B cell (primary cell): Measurements from ENCODE around the gene ZSCAN30. TPM values are rescaled to one million over a fixed set of nuclear protein-coding genes. Genes with fewer than 3 reads are reported as not detected.

Source experiments
- ATAC-seq: fragments of 200-7000 bp; cut with Tn5 transposase; one replicate; pipeline ENCODE4 v1.10.0; 2021; ENCODE audit warnings: low read depth, mild to moderate bottlenecking, moderate number of reproducible peaks, moderate library complexity
- CTCF ChIA-PET: fragments of 350-600 bp; sonication (Branson Sonifier 250); formaldehyde crosslinking; loops from one replicate; lab custom pipeline; 2021; ENCODE audit warnings: antibody characterized with exemption, inconsistent platforms; lab: Charles Lee
- POLR2A ChIA-PET: fragments of 350-600 bp; sonication (Branson Sonifier 250); formaldehyde crosslinking; loops from one replicate; lab custom pipeline; 2021; ENCODE audit warnings: antibody characterized with exemption; lab: Charles Lee
- DNase-seq: peaks from one replicate; pipeline ENCODE4 v3.0.0; 2013
- H2AFZ ChIP-seq: 2 replicates; pipeline ENCODE4 v1.6.1; 2012; ENCODE audit warnings: mild to moderate bottlenecking, low read depth, low read length; ENCODE audit not compliant: insufficient read depth, poor library complexity, severe bottlenecking
- H3K27ac ChIP-seq, 2 donors: 1 replicate in 1 of 2; 2 replicates in 1 of 2; pipeline ENCODE4 v1.5.1; 2012 to 2013; ENCODE audit warnings: low read length in 2 of 2, mild to moderate bottlenecking in 2 of 2, moderate library complexity in 1 of 2
- H3K27me3 ChIP-seq, 4 experiments: fragments of 200-600 bp in 1 of 4; sonication (generic) in 1 of 4; replicated peaks in 1 of 4; 1 replicate in 2 of 4; 2 replicates in 2 of 4; pipeline versions ENCODE4 v1.6.1 to v1.7.0; 2013 to 2016; ENCODE audit warnings: low read length in 3 of 4, mild to moderate bottlenecking in 2 of 4, mixed read lengths in 1 of 4, moderate library complexity in 1 of 4; ENCODE audit not compliant: insufficient read depth in 4 of 4, control insufficient read depth in 3 of 4; ENCODE audit errors: control extremely low read depth in 1 of 4
- H3K36me3 ChIP-seq, 2 experiments: replicated peaks in 1 of 2; 1 replicate in 1 of 2; 2 replicates in 1 of 2; pipeline versions ENCODE4 v1.6.1 to v1.7.1; 2013; ENCODE audit warnings: low read length in 1 of 2; ENCODE audit not compliant: insufficient read depth in 2 of 2, control insufficient read depth in 1 of 2; ENCODE audit errors: control extremely low read depth in 1 of 2, extremely low read depth in 1 of 2
- H3K4me1 ChIP-seq, 2 donors: fragments of 200-600 bp in 1 of 2; sonication (generic) in 1 of 2; 1 replicate in 1 of 2; 2 replicates in 1 of 2; pipeline versions ENCODE4 v1.5.1 to v1.6.1; 2013 to 2017; ENCODE audit warnings: low read length in 2 of 2; ENCODE audit not compliant: control insufficient read depth in 2 of 2, insufficient read depth in 2 of 2
- H3K4me2 ChIP-seq: replicated peaks from 2 replicates; pipeline ENCODE3; 2012; ENCODE audit warnings: mild to moderate bottlenecking, low read depth, low read length; ENCODE audit not compliant: poor library complexity, severe bottlenecking
- H3K4me3 ChIP-seq, 5 experiments: fragments of 200-600 bp in 1 of 5; sonication (generic) in 1 of 5; 1 replicate in 3 of 5; 2 replicates in 2 of 5; pipeline versions ENCODE4 v1.5.1 to v1.7.0; 2011 to 2016; ENCODE audit warnings: low read length in 4 of 5, mild to moderate bottlenecking in 4 of 5, low read depth in 2 of 5, control low read depth in 1 of 5, moderate library complexity in 1 of 5; ENCODE audit not compliant: insufficient read depth in 1 of 5; ENCODE audit errors: control extremely low read depth in 1 of 5, extremely low read depth in 1 of 5
- H3K79me2 ChIP-seq: fragments of 200-600 bp; sonication (generic); one replicate; pipeline ENCODE4 v1.6.0; 2016; ENCODE audit warnings: low read length; ENCODE audit not compliant: control insufficient read depth, insufficient read depth
- H3K9ac ChIP-seq: fragments of 200-600 bp; sonication (generic); 2 replicates; pipeline ENCODE4 v1.6.1; 2017; ENCODE audit warnings: mild to moderate bottlenecking, low read length, moderate library complexity
- H3K9me3 ChIP-seq, 3 donors: one replicate each; pipeline versions ENCODE4 v1.6.1 to v1.7.1; 2013; ENCODE audit warnings: low read length in 2 of 3; ENCODE audit not compliant: control insufficient read depth in 2 of 3, insufficient read depth in 1 of 3; ENCODE audit errors: control extremely low read depth in 1 of 3
- H4K20me1 ChIP-seq: 2 replicates; pipeline ENCODE4 v1.6.0; 2012; ENCODE audit warnings: mild to moderate bottlenecking, low read length; ENCODE audit not compliant: insufficient read depth, control insufficient read depth, poor library complexity, severe bottlenecking
- H3K27ac Mint-ChIP-seq: one replicate; pipeline ENCODE4 v1.8.0; 2021; ENCODE audit warnings: mixed read lengths
- H3K27me3 Mint-ChIP-seq: one replicate; pipeline ENCODE4 v1.8.0; 2021; ENCODE audit warnings: mixed read lengths
- H3K4me1 Mint-ChIP-seq: one replicate; pipeline ENCODE4 v1.8.0; 2021; ENCODE audit warnings: mixed read lengths
- H3K4me3 Mint-ChIP-seq: one replicate; pipeline ENCODE4 v1.8.0; 2021; ENCODE audit warnings: mixed read lengths
- H3K9me3 Mint-ChIP-seq: one replicate; pipeline ENCODE4 v1.8.0; 2022; ENCODE audit warnings: mixed read lengths; ENCODE audit not compliant: insufficient read depth
- CTCF ChIP-seq: fragments of 200-600 bp; IDR thresholded peaks from one replicate; pipeline ENCODE4 v1.8.0; 2022; ENCODE audit warnings: antibody characterized with exemption, mild to moderate bottlenecking
- EZH2 ChIP-seq: IDR thresholded peaks from 2 replicates; pipeline ENCODE4 v1.6.1; 2012; ENCODE audit warnings: borderline replicate concordance, low read depth, mild to moderate bottlenecking, moderate library complexity, low read length; ENCODE audit not compliant: insufficient read depth, poor library complexity, severe bottlenecking
- WGBS: methylation state at CpG from one replicate; pipeline ENCODE4 v1.1.5; 2013; ENCODE audit warnings: missing lambda C conversion rate; ENCODE audit not compliant: insufficient coverage; 5-methylcytosine and 5-hydroxymethylcytosine counted together
- intact Hi-C: fragments of 100-400 bp; cut with micrococcal nuclease; formaldehyde crosslinking; loops from one replicate; pipeline ENCODE4 v1.10.0; 2022
- polyA plus RNA-seq: library from polyadenylated mRNA; depleted of rRNA; stranded (reverse); fragments of >200 nt; gene quantifications from 2 replicates; pipeline ENCODE4 v1.2.3, GENCODE V29; 2012
- total RNA-seq, 2 donors: library from RNA; stranded (reverse); fragments of 120-200 nt in 1 of 2; gene quantifications; 1 replicate in 1 of 2; 2 replicates in 1 of 2; pipeline versions ENCODE4 v1.2.3 to v1.2.4, GENCODE V29; 2013 to 2022

The ZSCAN30 gene
- total and polyA plus RNA-seq, 2 donors (not counting 1 experiment from before 2014, with no cell fraction given) = 11.0 to 37.3 TPM

- no CpG with 5 or more reads among the region's 2 CpGs for WGBS
- H3K4me3 ChIP-seq = no peak overlapping the region
- TF ChIP-seq EZH2 = no peak
- no peak for TF ChIP-seq CTCF
These were observed 84.8 kb downstream of the ZSCAN30 start for GRCh38 chr18:35205199-35205712.

GRCh38 chr18:35203067-35203466 is 87.0 kb downstream of the ZSCAN30 start:
- ChIA-PET CTCF (interaction anchor here (0.6 to 1.0 kb wide), 2 partner anchors 28 to 59 kb away, joined by 3 to 4 read pairs; no protein-coding TSS in a partner anchor), POLR2A (no interaction called here)
- intact Hi-C loops = no loop called here
- DNase-seq (no peak), ATAC-seq (no peak)
- no peaks in the 10 kb centered on the region for H3K4me1 ChIP-seq
- WGBS = 40% methylated on average over 1 of the region's 3 CpGs
- Mint-ChIP-seq H3K4me3 (no peak overlapping the region), H3K9me3 (peaks cover 7% of the 10 kb centered on the region), H3K27ac (no peak overlapping the region), H3K4me1 (no peaks in the 10 kb centered on the region), H3K27me3 (peaks cover 14% of the 10 kb centered on the region)
- TF ChIP-seq CTCF (no peak), EZH2 (no peak)
- H3K79me2 ChIP-seq = no peaks in the 10 kb centered on the region
- no peaks in the 10 kb centered on the region for H4K20me1 ChIP-seq
- H3K27me3 ChIP-seq = no peaks in the 10 kb centered on the region
- H3K36me3 ChIP-seq = no peaks in the 10 kb centered on the region
- no peak overlapping the region for H3K4me3 ChIP-seq
- peaks cover 0 to 3% (median 2%) of the 10 kb centered on the region in 3 donors for H3K9me3 ChIP-seq
- H3K4me2 ChIP-seq = no peak overlapping the region
- H3K9ac ChIP-seq = no peak overlapping the region
- no peak overlapping the region for H3K27ac ChIP-seq
- no peak overlapping the region for H2AFZ ChIP-seq

More at GRCh38 chr18:35205199-35205712, 84.8 kb downstream of the ZSCAN30 start:
- no peaks in the 10 kb centered on the region for H4K20me1 ChIP-seq
- POLR2A ChIA-PET = no interaction called here
- H3K9ac ChIP-seq = no peak overlapping the region
- peaks cover 0 to 3% (median 2%) of the 10 kb centered on the region in 3 donors for H3K9me3 ChIP-seq
- no peak overlapping the region for H3K27ac ChIP-seq
- ATAC-seq (no peak), DNase-seq (no peak)
- peaks cover 6% of the 10 kb centered on the region for H3K27me3 Mint-ChIP-seq
- peaks cover 7% of the 10 kb centered on the region for H3K9me3 Mint-ChIP-seq
- no peaks in the 10 kb centered on the region for H3K4me1 Mint-ChIP-seq
- H3K27me3 ChIP-seq = no peaks in the 10 kb centered on the region
- no peaks in the 10 kb centered on the region for H3K79me2 ChIP-seq
- H3K27ac Mint-ChIP-seq = no peak overlapping the region
- CTCF ChIA-PET = no interaction called here
- no peak overlapping the region for H3K4me3 Mint-ChIP-seq
- no peaks in the 10 kb centered on the region for H3K36me3 ChIP-seq
- H3K4me2 ChIP-seq = no peak overlapping the region
- no peaks in the 10 kb centered on the region for H3K4me1 ChIP-seq
- intact Hi-C loops = no loop called here
- H2AFZ ChIP-seq = no peak overlapping the region
